ENCODE results near the gene SP5. TPM values are rescaled to one million over a fixed set of nuclear protein-coding genes. Genes with fewer than 3 reads are reported as not detected.

Gene SP5
- total RNA-seq, 3 donors from 2014 or later: 1.5 to 7.9 (median 5.8) TPM

DNA sequence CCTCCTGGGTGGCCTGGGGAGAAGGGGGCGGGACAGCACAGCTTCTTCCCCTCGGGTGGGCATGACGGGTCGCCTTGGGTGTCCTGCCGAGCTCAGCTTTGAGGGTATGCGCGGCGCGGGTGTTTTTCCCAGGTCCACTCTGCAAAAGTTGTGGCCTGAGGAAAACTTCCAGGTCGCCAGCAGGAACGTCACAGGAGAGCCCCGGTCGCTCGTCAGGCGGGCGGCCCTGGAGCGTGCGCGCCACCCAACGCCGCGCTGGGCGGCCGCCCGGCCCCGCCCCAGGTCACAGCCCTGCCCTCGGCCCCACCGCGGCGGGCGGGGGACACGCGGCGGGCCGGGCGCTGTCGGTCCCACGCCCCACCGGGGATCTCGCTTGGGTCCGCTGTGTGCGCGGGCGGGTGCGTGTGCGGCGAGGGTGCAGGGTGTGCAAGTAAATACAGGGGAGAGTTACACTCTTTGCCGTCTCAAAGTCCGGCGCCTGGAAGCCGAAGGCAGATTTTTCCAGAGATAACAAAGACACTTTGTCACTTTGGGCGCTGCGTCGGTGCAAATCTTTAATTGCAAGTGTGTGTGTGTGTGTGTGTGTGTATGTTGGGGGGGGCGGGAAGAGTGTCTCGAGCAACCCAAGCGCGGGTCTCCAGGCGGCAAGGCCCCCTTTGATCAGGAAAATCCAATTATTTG is 616 bp upstream of the SP5 start:
- H3K36me3 ChIP-seq: no peaks in the 10 kb centered on the region
- peaks cover 10 to 67% of the 10 kb centered on the region in 2 donors for H3K27me3 ChIP-seq
- H3K4me1 ChIP-seq: peaks cover 0 to 25% of the 10 kb centered on the region in 2 donors
- no peaks in the 10 kb centered on the region for H3K9me3 ChIP-seq
- no peak for DNase-seq (ENCODE audit: low spot score in 2 of 2)
- peak overlapping the region in 1 of 2 donors; percentile 76 for H3K27ac ChIP-seq
- H3K4me3 ChIP-seq: peak overlapping the region; percentile 47 to 82 (median 56)
- intact Hi-C loops (cut with DNase I; ENCODE audit: low total_unique reads): no loop called here
- no peak for TF ChIP-seq POLR2A (IDR thresholded peaks at IDR 0.05)
- TF ChIP-seq POLR2AphosphoS5 (IDR thresholded peaks at IDR 0.05): no peak
- TF ChIP-seq, protein P1, sequence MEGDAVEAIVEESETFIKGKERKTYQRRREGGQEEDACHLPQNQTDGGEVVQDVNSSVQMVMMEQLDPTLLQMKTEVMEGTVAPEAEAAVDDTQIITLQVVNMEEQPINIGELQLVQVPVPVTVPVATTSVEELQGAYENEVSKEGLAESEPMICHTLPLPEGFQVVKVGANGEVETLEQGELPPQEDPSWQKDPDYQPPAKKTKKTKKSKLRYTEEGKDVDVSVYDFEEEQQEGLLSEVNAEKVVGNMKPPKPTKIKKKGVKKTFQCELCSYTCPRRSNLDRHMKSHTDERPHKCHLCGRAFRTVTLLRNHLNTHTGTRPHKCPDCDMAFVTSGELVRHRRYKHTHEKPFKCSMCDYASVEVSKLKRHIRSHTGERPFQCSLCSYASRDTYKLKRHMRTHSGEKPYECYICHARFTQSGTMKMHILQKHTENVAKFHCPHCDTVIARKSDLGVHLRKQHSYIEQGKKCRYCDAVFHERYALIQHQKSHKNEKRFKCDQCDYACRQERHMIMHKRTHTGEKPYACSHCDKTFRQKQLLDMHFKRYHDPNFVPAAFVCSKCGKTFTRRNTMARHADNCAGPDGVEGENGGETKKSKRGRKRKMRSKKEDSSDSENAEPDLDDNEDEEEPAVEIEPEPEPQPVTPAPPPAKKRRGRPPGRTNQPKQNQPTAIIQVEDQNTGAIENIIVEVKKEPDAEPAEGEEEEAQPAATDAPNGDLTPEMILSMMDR (IDR thresholded peaks at IDR 0.05): no peak

DNA sequence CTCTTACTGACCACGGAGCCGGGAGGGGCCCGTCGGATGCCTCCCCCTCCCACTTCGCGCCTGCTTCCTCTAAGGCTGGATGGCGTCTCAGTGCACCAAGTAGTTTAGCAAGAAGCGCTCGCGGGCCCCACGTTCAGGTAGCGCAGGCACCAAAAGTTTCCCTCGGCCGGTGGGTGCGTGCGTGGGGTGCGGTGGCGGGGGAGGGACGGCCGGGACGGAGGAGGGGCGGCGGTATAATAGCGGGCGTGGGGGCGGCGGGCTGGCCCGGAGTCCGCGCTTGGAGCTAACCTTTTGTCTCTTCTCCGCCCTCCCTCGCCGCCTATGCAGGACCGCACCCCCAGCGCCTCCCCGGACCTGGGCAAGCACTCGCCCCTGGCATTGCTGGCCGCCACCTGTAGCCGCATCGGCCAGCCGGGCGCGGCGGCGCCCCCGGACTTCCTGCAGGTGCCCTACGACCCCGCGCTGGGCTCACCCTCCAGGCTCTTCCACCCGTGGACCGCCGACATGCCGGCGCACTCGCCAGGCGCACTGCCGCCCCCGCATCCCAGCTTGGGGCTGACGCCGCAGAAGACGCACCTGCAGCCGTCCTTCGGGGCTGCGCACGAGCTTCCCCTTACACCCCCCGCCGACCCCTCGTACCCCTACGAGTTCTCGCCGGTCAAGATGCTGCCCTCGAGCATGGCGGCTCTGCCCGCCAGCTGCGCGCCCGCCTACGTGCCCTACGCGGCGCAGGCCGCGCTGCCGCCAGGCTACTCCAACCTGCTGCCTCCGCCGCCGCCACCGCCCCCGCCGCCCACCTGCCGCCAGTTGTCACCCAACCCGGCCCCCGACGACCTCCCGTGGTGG is 1.0 kb downstream of the SP5 start:
- H3K9me3 ChIP-seq: no peaks in the 10 kb centered on the region
- H3K4me3 ChIP-seq: peak overlapping the region; percentile 47 to 82 (median 56)
- DNase-seq (ENCODE audit: low spot score in 2 of 2): no peak
- intact Hi-C loops (cut with DNase I; ENCODE audit: low total_unique reads): no loop called here
- peak overlapping the region in 1 of 2 donors; percentile 76 for H3K27ac ChIP-seq
- H3K27me3 ChIP-seq: peaks cover 10 to 67% of the 10 kb centered on the region in 2 donors
- peaks cover 0 to 25% of the 10 kb centered on the region in 2 donors for H3K4me1 ChIP-seq
- no peak for TF ChIP-seq POLR2AphosphoS5 (IDR thresholded peaks at IDR 0.05)
- no peak for TF ChIP-seq POLR2A (IDR thresholded peaks at IDR 0.05)
- TF ChIP-seq, protein P1 (IDR thresholded peaks at IDR 0.05): no peak
- no peaks in the 10 kb centered on the region for H3K36me3 ChIP-seq

DNA sequence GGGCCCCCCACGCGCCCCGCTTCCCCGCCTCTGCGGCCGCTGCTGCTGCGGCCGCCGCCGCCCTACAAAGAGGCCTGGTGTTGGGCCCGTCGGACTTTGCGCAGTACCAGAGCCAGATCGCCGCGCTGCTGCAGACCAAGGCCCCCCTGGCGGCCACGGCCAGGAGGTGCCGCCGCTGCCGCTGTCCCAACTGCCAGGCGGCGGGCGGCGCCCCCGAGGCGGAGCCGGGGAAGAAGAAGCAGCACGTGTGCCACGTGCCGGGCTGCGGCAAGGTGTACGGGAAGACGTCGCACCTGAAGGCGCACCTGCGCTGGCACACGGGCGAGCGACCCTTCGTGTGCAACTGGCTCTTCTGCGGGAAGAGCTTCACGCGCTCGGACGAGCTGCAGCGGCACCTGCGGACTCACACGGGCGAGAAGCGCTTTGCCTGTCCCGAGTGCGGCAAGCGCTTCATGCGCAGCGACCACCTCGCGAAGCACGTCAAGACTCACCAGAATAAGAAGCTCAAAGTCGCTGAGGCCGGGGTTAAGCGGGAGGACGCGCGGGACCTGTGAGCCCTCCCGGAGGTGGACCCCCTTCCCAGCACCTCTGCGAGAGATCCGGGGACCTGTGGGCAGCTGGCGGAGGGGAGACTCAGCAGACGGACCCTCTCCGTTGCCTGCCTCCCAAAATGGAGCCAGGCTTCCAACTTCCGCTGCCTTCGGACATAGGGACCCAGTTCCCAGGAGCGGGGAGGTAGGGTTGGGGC is 1.9 kb downstream of the SP5 start:
- no peaks in the 10 kb centered on the region for H3K9me3 ChIP-seq
- H3K27me3 ChIP-seq: peaks cover 10 to 60% of the 10 kb centered on the region in 2 donors
- DNase-seq (ENCODE audit: low spot score in 2 of 2): no peak
- TF ChIP-seq, protein P1 (IDR thresholded peaks at IDR 0.05): peak in 2 of 3 donors; percentile 32 to 56
- TF ChIP-seq POLR2A (IDR thresholded peaks at IDR 0.05) (no peak), POLR2AphosphoS5 (IDR thresholded peaks at IDR 0.05) (no peak)
- H3K36me3 ChIP-seq: no peaks in the 10 kb centered on the region
- intact Hi-C loops (cut with DNase I; ENCODE audit: low total_unique reads): no loop called here
- H3K27ac ChIP-seq: peak overlapping the region in 1 of 2 donors; percentile 12
- H3K4me3 ChIP-seq: peak overlapping the region; percentile 47 to 82 (median 56)
- peaks cover 0 to 25% of the 10 kb centered on the region in 2 donors for H3K4me1 ChIP-seq

DNA sequence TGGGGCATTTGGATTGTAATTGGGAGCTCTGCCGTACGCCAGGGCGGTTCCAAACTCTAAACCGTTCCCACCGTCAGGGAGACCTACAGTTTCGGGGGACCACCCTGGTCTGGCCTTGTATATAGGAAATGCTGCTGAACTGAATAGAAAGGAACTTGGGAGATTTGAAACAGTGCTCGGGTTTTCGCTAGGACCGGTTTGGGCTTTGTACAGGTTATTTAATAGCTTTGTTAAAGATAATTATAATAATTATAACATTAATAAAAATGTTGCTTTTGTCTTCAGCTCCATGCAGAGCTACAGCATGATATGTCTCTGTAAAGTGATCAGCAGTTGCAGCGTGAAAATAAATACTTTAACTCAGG is 2.4 kb downstream of the SP5 start:
- Histone ChIP-seq H3K27ac (no peak overlapping the region), H3K4me1 (peaks cover 0 to 25% of the 10 kb centered on the region in 2 donors), H3K4me3 (peak overlapping the region in 2 of 3 donors; percentile 47 to 82), H3K27me3 (peaks cover 10 to 56% of the 10 kb centered on the region in 2 donors), H3K9me3 (no peaks in the 10 kb centered on the region), H3K36me3 (no peaks in the 10 kb centered on the region)
- no peak for DNase-seq (ENCODE audit: low spot score in 2 of 2)
- intact Hi-C loops (cut with DNase I; ENCODE audit: low total_unique reads): no loop called here
- no peak for TF ChIP-seq POLR2A (IDR thresholded peaks at IDR 0.05)

DNA sequence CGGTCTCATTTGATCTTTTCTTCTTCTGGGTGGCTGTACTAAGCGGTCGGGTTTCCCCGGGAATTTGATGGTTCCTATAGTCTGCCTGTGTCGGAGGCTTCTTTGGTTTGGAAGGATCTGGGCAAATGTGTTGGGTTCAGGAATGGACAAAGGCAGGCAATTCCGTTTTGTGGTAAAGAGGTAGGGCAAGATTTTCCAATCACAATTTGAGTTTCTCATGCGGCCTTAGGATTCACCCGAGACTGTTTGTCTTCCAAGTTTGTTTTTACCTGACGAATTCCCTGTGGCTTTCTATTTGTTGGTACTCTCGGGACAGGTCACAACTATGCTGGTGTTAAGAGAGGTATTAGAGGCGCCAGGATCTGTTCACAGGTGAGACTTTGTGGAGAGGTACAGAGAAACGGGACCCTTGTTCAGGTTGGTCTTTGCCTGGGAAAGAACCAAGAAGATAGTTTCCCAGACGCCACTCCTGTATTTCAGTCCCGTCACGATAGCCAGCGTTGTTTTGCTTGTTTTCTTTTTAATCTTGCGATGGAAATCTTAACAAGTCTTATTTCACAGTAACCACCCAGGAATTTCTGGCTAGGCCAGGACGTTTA is 3.0 kb downstream of the SP5 start:
- peaks cover 10 to 51% of the 10 kb centered on the region in 2 donors for H3K27me3 ChIP-seq
- H3K4me3 ChIP-seq: peak overlapping the region in 1 of 3 donors; percentile 47
- H3K27ac ChIP-seq: no peak overlapping the region
- no peaks in the 10 kb centered on the region for H3K36me3 ChIP-seq
- TF ChIP-seq, protein P1 (IDR thresholded peaks at IDR 0.05): no peak
- no peak for TF ChIP-seq POLR2A (IDR thresholded peaks at IDR 0.05)
- no peak for TF ChIP-seq POLR2AphosphoS5 (IDR thresholded peaks at IDR 0.05)
- H3K9me3 ChIP-seq: no peaks in the 10 kb centered on the region
- intact Hi-C loops (cut with DNase I; ENCODE audit: low total_unique reads): no loop called here
- H3K4me1 ChIP-seq: peaks cover 0 to 25% of the 10 kb centered on the region in 2 donors
- no peak for DNase-seq (ENCODE audit: low spot score in 2 of 2)

Measured in breast epithelium (tissue), 4 donors.